Peyer's patch (tissue), 4 donors: Measurements from ENCODE around the gene CDKAL1. TPM values are rescaled to one million over a fixed set of nuclear protein-coding genes. Genes with fewer than 3 reads are reported as not detected.

ENCODE experiments used
- DNase-seq, 3 donors: peaks; one replicate each; pipeline ENCODE4 v3.0.0-alpha.2; 2017 to 2019
- H3K27ac ChIP-seq, 4 donors: fragments of 200-600 bp; sonication (generic); one replicate each; pipeline ENCODE4 v1.5.1; 2016 to 2019
- H3K27me3 ChIP-seq, 2 donors: fragments of 200-600 bp; sonication (generic); one replicate each; pipeline ENCODE4 v1.5.1; 2019
- H3K36me3 ChIP-seq, 3 donors: fragments of 200-600 bp; sonication (generic); one replicate each; pipeline ENCODE4 v1.5.1; 2016 to 2019
- H3K4me1 ChIP-seq, 4 donors: fragments of 200-600 bp; sonication (generic); one replicate each; pipeline ENCODE4 v1.5.1; 2016 to 2019
- H3K4me3 ChIP-seq, 4 donors: fragments of 200-600 bp; sonication (generic); 1 replicate in 3 of 4; 2 replicates in 1 of 4; pipeline ENCODE4 v1.5.1; 2016 to 2019; ENCODE audit warnings: mild to moderate bottlenecking in 1 of 4
- H3K9me3 ChIP-seq, 4 donors: fragments of 200-600 bp; sonication (generic); one replicate each; pipeline ENCODE4 v1.5.1; 2016 to 2019; ENCODE audit warnings: mild to moderate bottlenecking in 1 of 4
- POLR2A ChIP-seq, 2 donors: fragments of 450-650 bp; IDR thresholded peaks; one replicate each; pipeline ENCODE4 v1.5.1; 2017; ENCODE audit warnings: antibody characterized with exemption in 2 of 2, mild to moderate bottlenecking in 2 of 2, moderate library complexity in 2 of 2
- total RNA-seq, 4 donors: library from RNA; depleted of rRNA; stranded (reverse); fragments of >200 nt; gene quantifications; one replicate each; pipeline ENCODE4 v1.1.0, GENCODE V29; 2016
- TF ChIP-seq, protein P1 (sequence below), 6 experiments: fragments of 450-650 bp in 4 of 6; fragments of 200-600 bp in 2 of 6; sonication (generic) in 1 of 6; IDR thresholded peaks; one replicate each; pipeline ENCODE4 v1.5.1; 2017 to 2019; ENCODE audit warnings: antibody characterized with exemption in 6 of 6, mild to moderate bottlenecking in 3 of 6, moderate library complexity in 1 of 6

CDKAL1 gene
- total RNA-seq, 4 donors from 2014 or later: 10.3 to 31.4 (median 11.6) TPM

GRCh38 chr6:20575125-20575524 lies 40.9 kb downstream of the CDKAL1 start:
- DNase-seq: no peak

GRCh38 chr6:20575704-20576451 lies 41.6 kb downstream of the CDKAL1 start:
- no peak for TF ChIP-seq POLR2A (IDR thresholded peaks at IDR 0.05)
- TF ChIP-seq, protein P1, sequence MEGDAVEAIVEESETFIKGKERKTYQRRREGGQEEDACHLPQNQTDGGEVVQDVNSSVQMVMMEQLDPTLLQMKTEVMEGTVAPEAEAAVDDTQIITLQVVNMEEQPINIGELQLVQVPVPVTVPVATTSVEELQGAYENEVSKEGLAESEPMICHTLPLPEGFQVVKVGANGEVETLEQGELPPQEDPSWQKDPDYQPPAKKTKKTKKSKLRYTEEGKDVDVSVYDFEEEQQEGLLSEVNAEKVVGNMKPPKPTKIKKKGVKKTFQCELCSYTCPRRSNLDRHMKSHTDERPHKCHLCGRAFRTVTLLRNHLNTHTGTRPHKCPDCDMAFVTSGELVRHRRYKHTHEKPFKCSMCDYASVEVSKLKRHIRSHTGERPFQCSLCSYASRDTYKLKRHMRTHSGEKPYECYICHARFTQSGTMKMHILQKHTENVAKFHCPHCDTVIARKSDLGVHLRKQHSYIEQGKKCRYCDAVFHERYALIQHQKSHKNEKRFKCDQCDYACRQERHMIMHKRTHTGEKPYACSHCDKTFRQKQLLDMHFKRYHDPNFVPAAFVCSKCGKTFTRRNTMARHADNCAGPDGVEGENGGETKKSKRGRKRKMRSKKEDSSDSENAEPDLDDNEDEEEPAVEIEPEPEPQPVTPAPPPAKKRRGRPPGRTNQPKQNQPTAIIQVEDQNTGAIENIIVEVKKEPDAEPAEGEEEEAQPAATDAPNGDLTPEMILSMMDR (IDR thresholded peaks at IDR 0.05): no peak
- H3K36me3 ChIP-seq: peaks cover 0 to 6% (median 0%) of the 10 kb centered on the region in 3 donors
- DNase-seq: no peak
- no peaks in the 10 kb centered on the region for H3K9me3 ChIP-seq
- no peaks in the 10 kb centered on the region for H3K27me3 ChIP-seq
- H3K4me1 ChIP-seq: no peaks in the 10 kb centered on the region
- H3K27ac ChIP-seq: no peak overlapping the region
- no peak overlapping the region for H3K4me3 ChIP-seq

More at GRCh38 chr6:20575125-20575524, 40.9 kb downstream of the CDKAL1 start:
- H3K4me1 ChIP-seq: no peaks in the 10 kb centered on the region
- H3K27ac ChIP-seq: no peak overlapping the region
- no peaks in the 10 kb centered on the region for H3K9me3 ChIP-seq
- H3K27me3 ChIP-seq: no peaks in the 10 kb centered on the region
- H3K36me3 ChIP-seq: peaks cover 0 to 6% (median 0%) of the 10 kb centered on the region in 3 donors
- H3K4me3 ChIP-seq: no peak overlapping the region
- TF ChIP-seq POLR2A (IDR thresholded peaks at IDR 0.05): no peak
- TF ChIP-seq, protein P1 (IDR thresholded peaks at IDR 0.05): no peak

DNA sequence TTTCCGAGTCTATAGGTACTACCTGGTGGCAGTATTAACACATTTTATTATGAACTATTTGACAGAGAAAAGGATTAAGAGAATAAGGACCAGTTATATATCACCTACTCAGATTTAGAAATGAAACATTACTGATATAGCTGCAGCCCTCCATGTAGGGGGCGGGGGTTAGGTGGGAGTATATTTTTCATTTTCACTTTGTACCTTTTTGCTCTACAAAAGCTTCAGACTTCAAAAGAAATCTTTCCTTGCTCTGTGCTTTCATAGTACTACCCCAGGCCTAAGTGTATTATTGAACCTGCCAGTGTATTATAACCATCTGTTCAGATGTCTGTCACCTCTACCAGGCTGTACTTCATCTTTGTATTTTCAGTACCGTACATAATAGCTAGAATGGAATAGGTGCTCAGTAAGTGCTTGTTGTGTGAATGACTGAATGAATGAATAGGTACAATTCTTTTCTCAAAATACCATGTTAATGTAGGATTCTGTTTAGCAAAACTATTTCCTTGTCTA lies 43.0 kb downstream of the CDKAL1 start:
- H3K9me3 ChIP-seq: no peaks in the 10 kb centered on the region
- H3K27ac ChIP-seq: no peak overlapping the region
- DNase-seq: no peak
- TF ChIP-seq, protein P1 (IDR thresholded peaks at IDR 0.05): no peak
- no peak for TF ChIP-seq POLR2A (IDR thresholded peaks at IDR 0.05)
- H3K4me3 ChIP-seq: no peak overlapping the region
- H3K36me3 ChIP-seq: peaks cover 0 to 6% (median 0%) of the 10 kb centered on the region in 3 donors
- H3K27me3 ChIP-seq: no peaks in the 10 kb centered on the region
- H3K4me1 ChIP-seq: no peaks in the 10 kb centered on the region

DNA sequence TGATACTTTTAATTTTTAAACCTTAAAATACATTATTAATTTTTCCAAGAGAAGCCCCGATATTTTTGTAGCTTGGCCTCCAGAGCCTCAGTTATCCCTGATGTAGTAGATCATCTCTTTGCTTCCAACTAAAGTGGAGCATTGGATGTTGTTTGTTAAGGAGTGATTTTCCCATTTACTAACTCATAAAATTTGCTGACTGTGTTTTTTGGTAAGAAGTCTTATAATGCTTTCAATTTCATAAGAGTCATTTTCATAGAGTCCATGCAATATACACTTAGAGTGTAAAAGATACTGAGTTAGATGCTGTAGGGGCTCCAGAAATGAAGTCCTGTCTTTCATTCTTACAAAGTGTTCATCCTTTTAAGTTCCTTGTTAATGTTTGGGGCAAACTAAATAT lies 46.8 kb downstream of the CDKAL1 start:
- Histone ChIP-seq H3K36me3 (peaks cover 0 to 6% (median 0%) of the 10 kb centered on the region in 3 donors), H3K4me3 (no peak overlapping the region), H3K27me3 (no peaks in the 10 kb centered on the region), H3K27ac (no peak overlapping the region), H3K9me3 (no peaks in the 10 kb centered on the region), H3K4me1 (no peaks in the 10 kb centered on the region)
- TF ChIP-seq POLR2A (IDR thresholded peaks at IDR 0.05): no peak
- TF ChIP-seq, protein P1 (IDR thresholded peaks at IDR 0.05): no peak
- no peak for DNase-seq

DNA sequence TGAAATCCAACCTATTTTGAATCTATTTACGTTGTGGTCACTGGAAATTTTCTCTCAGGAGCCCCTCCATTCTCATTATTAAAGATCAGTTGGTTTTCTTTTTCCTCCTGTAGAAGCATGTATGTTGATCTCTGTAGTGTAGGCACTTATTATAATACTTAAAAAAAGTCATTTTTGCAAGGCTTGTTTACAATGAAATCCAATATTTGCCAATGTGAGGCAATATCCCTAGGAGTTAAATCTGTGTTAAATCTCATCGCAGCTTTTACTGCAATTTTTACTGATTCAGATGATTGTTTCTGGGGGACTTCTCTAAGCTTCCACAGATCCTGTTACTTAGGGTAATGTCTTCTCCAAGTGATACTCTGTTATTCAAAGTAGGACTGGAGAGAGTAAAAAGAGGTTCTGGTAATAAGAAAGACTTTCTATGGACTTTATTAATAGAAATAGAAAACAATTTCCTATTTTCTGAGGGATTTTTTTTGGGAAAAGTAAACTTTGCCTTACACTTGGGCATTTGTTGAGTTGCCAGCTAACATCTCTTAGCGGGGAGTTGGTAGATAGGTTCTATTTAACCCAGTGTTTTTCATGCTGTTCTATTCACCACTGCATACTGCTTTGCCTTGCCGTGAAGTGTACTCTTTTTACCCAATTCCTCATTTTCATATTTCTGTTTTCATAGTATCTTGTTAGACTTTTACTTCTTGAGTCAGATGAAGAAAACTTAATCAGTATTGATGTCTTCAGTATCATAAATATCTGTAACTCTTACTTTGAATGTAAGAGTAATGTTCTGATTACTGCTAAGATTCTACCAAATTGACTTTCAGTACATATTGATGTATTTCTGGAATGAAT lies 48.6 kb downstream of the CDKAL1 start:
- Histone ChIP-seq H3K9me3 (no peaks in the 10 kb centered on the region), H3K4me3 (no peak overlapping the region), H3K27ac (no peak overlapping the region), H3K27me3 (no peaks in the 10 kb centered on the region), H3K36me3 (peaks cover 0 to 6% (median 0%) of the 10 kb centered on the region in 3 donors), H3K4me1 (no peaks in the 10 kb centered on the region)
- DNase-seq: no peak
- TF ChIP-seq POLR2A (IDR thresholded peaks at IDR 0.05): no peak
- TF ChIP-seq, protein P1 (IDR thresholded peaks at IDR 0.05): no peak
